NCI-H2171 (cell line): Measurements from ENCODE around the gene FYCO1.

Experiments used
- DNase-seq: peaks from one replicate; lab custom pipeline; 2025; lab: John Stamatoyannopoulos, UW

Gene FYCO1

GRCh38 chr3:45984331-45985312 is 11.0 kb downstream of the FYCO1 start:
- DNase-seq: no peak

GRCh38 chr3:45983770-45984169 is 11.9 kb downstream of the FYCO1 start:
- DNase-seq: no peak

- no peak for DNase-seq
Observed at GRCh38 chr3:45981346-45982074, 14.1 kb downstream of the FYCO1 start.

GRCh38 chr3:45980819-45981218 is 14.8 kb downstream of the FYCO1 start:
- DNase-seq: no peak

- no peak for DNase-seq
Observed at GRCh38 chr3:45980229-45980813, 15.3 kb downstream of the FYCO1 start.

GRCh38 chr3:45979378-45979777 is 16.2 kb downstream of the FYCO1 start:
- no peak for DNase-seq

- DNase-seq: peak; percentile 15
Observed at GRCh38 chr3:45978006-45978761, 17.4 kb downstream of the FYCO1 start.

- no peak for DNase-seq
Observed at GRCh38 chr3:45976191-45977091, 19.2 kb downstream of the FYCO1 start.

GRCh38 chr3:45975686-45976085 is 19.9 kb downstream of the FYCO1 start:
- DNase-seq: no peak

GRCh38 chr3:45974686-45975085 is 20.9 kb downstream of the FYCO1 start:
- DNase-seq: no peak

- no peak for DNase-seq
Observed at GRCh38 chr3:45972534-45973402, 22.9 kb downstream of the FYCO1 start.

GRCh38 chr3:45969953-45970352 is 25.7 kb downstream of the FYCO1 start:
- no peak for DNase-seq

GRCh38 chr3:45969116-45969515 is 26.5 kb downstream of the FYCO1 start:
- DNase-seq: no peak

- no peak for DNase-seq
Observed at GRCh38 chr3:45968706-45969105, 26.9 kb downstream of the FYCO1 start.

GRCh38 chr3:45968149-45968548 is 27.5 kb downstream of the FYCO1 start:
- no peak for DNase-seq

GRCh38 chr3:45967724-45968123 is 27.9 kb downstream of the FYCO1 start:
- no peak for DNase-seq

GRCh38 chr3:45966950-45967640 is 28.5 kb downstream of the FYCO1 start:
- DNase-seq: no peak

GRCh38 chr3:45966371-45966791 is 29.2 kb downstream of the FYCO1 start:
- DNase-seq: no peak

- no peak for DNase-seq
Observed at GRCh38 chr3:45965653-45966052, 30.0 kb downstream of the FYCO1 start.
